ENCODE results near the gene SLC19A1.

The SLC19A1 gene

GRCh38 chr21:45467221-45467779 is 74.9 kb downstream of the SLC19A1 start:
- no peak for DNase-seq (ENCODE audit: low read depth in 2 of 2)

- DNase-seq (ENCODE audit: low read depth in 2 of 2) = no peak
These were observed 75.7 kb downstream of the SLC19A1 start for GRCh38 chr21:45466330-45467220.

GRCh38 chr21:45465611-45466329 is 76.5 kb downstream of the SLC19A1 start:
- no peak for DNase-seq (ENCODE audit: low read depth in 2 of 2)

- DNase-seq (ENCODE audit: low read depth in 2 of 2) = no peak
These were observed 77.1 kb downstream of the SLC19A1 start for GRCh38 chr21:45465105-45465504.

- DNase-seq (ENCODE audit: low read depth in 2 of 2) = no peak
These were observed 77.9 kb downstream of the SLC19A1 start for GRCh38 chr21:45464309-45464708.

GRCh38 chr21:45463871-45464270 is 78.4 kb downstream of the SLC19A1 start:
- no peak for DNase-seq (ENCODE audit: low read depth in 2 of 2)

GRCh38 chr21:45461806-45462341 is 80.4 kb downstream of the SLC19A1 start:
- no peak for DNase-seq (ENCODE audit: low read depth in 2 of 2)

- DNase-seq (ENCODE audit: low read depth in 2 of 2) = no peak
These were observed 80.9 kb downstream of the SLC19A1 start for GRCh38 chr21:45461369-45461750.

GRCh38 chr21:45460611-45461368 is 81.5 kb downstream of the SLC19A1 start:
- peak; percentile 36 to 43 for DNase-seq (ENCODE audit: low read depth in 2 of 2)

GRCh38 chr21:45460011-45460565 is 82.2 kb downstream of the SLC19A1 start:
- no peak for DNase-seq (ENCODE audit: low read depth in 2 of 2)

- DNase-seq (ENCODE audit: low read depth in 2 of 2) = no peak
These were observed 82.8 kb downstream of the SLC19A1 start for GRCh38 chr21:45459171-45460010.

- DNase-seq (ENCODE audit: low read depth in 2 of 2) = no peak
These were observed 83.7 kb downstream of the SLC19A1 start for GRCh38 chr21:45458281-45459170.

GRCh38 chr21:45457832-45458172 is 84.4 kb downstream of the SLC19A1 start:
- no peak for DNase-seq (ENCODE audit: low read depth in 2 of 2)

- no peak for DNase-seq (ENCODE audit: low read depth in 2 of 2)
These were observed 84.9 kb downstream of the SLC19A1 start for GRCh38 chr21:45457161-45457831.

- DNase-seq (ENCODE audit: low read depth in 2 of 2) = no peak
These were observed 85.6 kb downstream of the SLC19A1 start for GRCh38 chr21:45456584-45457160.

- no peak for DNase-seq (ENCODE audit: low read depth in 2 of 2)
These were observed 86.3 kb downstream of the SLC19A1 start for GRCh38 chr21:45455674-45456583.

GRCh38 chr21:45454926-45455673 is 87.1 kb downstream of the SLC19A1 start:
- DNase-seq (ENCODE audit: low read depth in 2 of 2) = no peak

Measured in fibroblast of skin of left biceps (primary cell).